Measurements from ENCODE around the gene EDIL3.

The EDIL3 gene

DNA sequence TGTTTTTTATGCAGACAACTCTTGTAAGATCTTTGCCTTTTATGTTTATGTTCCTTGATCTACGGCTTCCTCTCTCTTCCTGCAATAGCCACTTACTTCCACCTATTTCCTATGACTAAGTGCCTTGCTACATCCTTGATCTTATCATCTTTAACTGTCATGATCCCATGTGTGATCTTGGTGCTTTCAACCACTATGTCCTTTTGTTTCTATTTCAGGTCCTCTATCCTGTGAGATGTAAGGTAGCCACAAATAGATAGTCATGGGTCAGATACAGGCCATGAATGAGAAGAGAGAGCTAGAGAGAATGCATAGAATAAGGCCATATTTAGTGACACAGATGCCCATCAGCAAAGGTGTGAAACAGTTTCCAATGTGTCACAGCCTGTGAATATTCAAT, 420.4 kb downstream of the EDIL3 start:
- DNase-seq (ENCODE audit: low read depth) = no peak

DNA sequence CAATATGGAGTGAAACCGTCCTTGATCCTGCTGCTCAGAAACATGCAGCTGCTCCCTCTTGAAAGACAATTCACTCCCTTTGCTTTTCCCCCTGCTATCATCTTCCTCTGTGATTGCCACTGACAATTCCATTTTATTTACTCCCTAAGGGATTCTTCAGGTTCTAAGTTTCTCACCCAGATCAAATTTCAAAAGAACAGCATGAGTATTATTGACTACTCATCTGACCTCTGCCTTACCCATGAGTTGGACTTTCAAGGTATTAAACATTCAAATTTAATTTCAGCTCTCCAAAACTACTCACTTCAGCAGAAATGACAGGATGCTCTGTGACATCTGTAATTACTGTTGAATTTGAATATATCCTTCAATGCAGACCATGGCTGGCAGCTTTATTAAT, 427.5 kb downstream of the EDIL3 start:
- DNase-seq (ENCODE audit: low read depth) = no peak

DNA sequence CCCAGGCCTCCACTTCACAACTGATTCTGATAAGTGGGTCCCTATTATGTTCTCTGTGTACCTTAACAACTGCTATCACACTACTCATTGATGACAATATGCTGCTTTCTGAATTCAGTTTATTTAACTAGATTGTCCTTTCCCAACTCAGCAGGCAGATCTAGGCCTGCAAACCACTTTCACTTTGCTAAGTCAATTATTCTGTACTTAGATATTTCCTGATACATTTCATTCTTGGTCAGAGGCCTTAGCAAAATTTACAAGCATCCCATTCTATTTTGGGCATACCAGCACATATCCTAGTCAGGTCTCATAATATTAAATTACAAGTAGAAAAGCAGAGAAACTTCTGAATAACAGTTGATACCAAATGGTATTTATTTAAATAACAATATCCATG, 428.3 kb downstream of the EDIL3 start:
- no peak for DNase-seq (ENCODE audit: low read depth)

DNA sequence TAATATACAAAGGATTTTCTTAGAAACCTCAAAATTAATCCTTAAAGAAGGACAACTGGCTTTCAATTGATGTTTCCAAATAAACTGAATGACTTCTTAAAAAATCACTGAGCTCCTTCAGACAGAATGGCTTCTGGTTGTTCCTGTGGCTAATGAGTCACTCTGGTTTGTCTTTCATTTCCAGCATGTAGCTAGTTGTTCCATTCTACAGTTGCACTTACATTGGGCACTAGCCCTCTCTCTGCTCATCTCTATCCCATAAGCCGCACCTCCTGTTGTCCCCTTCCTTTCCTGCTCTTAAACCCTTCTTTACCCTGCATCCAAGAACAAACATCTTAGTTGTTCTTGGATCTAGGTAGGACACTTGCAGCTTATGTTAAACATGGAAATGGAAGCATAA, 428.8 kb downstream of the EDIL3 start:
- no peak for DNase-seq (ENCODE audit: low read depth)

DNA sequence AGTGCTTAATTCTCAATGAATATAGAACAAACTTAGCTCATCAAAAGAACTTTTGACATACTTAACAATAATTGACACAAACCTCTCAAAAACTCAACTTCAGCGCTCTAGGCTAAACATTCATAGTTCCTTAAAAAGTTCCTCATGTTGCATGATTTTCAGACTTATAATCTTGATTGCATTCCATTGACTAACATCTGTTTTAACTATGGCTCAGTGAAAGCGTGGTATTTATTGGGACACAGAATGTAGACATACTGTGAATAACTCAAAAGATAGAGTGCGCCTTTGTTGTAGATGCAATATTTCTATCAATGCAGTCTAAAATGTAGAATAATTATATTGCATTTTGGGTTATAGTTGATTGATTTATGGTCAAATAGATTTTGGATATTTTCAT, 436.9 kb downstream of the EDIL3 start:
- DNase-seq (ENCODE audit: low read depth) = no peak

GRCh38 chr5:83946516-83946915, 438.2 kb downstream of the EDIL3 start:
- DNase-seq (ENCODE audit: low read depth) = no peak

- DNase-seq (ENCODE audit: low read depth) = no peak
These were observed 442.5 kb downstream of the EDIL3 start for GRCh38 chr5:83942155-83942554.

- no peak for DNase-seq (ENCODE audit: low read depth)
These were observed 446.8 kb downstream of the EDIL3 start for GRCh38 chr5:83937837-83938236.

DNA sequence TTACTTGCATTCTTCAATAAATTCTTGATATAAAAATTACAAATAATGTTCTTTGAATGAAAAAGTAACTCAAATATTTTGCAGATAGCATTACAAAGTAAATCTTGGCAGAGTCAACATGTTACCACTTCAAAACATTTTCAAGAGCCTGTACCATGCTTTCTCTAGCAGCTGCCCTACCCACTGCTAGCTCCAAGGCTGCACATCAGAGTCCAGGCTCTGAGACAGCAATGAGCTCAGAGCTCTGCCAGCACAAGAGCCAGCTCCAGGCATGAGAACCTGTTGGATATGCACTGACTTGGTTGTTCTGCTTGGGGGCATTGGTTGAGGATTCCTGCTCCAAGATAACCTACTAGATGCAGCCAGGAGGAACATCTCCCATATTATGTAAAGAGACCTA, 452.7 kb downstream of the EDIL3 start:
- DNase-seq (ENCODE audit: low read depth) = no peak

- DNase-seq (ENCODE audit: low read depth) = peak; percentile 6
These were observed 457.4 kb downstream of the EDIL3 start for GRCh38 chr5:83927140-83927733.

- no peak for DNase-seq (ENCODE audit: low read depth)
These were observed 458.7 kb downstream of the EDIL3 start for GRCh38 chr5:83925955-83926337.

DNA sequence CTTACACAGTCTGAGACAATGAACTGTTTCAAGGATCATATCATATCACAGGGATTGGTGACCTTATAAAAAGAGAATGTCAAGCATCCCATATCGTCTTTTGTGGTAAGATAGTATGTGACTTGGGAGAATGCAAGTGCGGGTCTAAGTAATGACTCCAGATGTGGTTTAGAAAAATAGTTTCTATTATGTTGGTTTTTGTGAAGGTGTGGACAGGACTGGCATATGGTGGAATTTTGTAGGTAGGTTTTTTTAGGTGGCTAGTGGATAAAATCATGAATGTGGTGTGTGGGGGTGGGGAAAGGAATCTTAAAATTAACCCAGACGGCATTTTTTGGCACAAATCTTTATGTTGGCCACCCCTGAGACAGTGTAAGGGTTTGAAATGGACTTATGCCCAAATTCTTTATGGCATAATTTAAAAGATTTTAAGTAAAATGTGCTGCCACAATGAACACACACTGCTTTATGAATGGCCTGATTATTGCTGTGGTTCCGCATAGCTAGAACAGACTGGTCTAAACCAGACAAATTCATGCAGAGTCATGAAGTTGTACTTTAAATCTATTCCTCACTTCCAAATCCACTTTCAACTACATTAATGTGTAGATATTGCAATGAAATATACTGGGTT, 459.2 kb downstream of the EDIL3 start:
- no peak for DNase-seq (ENCODE audit: low read depth)

DNA sequence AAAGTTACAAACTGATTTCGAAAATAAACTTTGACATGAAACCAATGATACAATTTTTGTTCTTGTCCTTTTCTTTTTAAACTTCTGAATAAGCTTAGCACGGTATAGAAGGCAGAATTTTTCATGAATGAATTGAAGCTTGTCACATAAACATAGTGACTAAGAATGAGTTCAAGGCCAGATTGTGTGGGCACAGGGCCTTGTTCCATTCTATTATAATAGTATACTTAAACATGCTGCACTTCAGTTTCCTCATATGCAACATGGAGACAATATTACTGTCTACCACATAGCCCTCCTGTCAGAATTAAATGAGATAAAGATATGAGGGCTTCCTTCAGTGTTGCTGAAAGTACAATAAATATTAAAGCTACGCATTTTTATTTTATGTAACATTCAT, 459.8 kb downstream of the EDIL3 start:
- DNase-seq (ENCODE audit: low read depth) = no peak

DNA sequence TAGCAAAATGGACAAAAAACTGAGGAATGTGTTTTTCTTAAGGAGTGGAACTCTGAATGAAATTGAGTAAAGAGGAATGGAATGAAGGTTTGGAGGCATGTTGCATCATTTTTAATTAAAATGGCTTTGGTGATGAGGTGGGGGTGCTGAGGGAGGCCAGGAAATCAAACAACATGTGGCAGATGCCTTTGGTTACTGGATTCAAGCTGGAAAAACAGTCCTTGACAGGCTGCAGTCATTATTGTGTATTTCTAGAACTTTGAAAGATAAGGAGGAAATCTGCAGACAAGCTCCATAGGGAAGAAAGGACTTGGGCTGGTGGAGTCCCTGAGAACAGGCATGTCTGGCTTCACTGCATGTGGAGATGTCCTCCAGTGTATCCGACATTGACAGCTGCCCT, 460.5 kb downstream of the EDIL3 start:
- DNase-seq (ENCODE audit: low read depth) = no peak

DNA sequence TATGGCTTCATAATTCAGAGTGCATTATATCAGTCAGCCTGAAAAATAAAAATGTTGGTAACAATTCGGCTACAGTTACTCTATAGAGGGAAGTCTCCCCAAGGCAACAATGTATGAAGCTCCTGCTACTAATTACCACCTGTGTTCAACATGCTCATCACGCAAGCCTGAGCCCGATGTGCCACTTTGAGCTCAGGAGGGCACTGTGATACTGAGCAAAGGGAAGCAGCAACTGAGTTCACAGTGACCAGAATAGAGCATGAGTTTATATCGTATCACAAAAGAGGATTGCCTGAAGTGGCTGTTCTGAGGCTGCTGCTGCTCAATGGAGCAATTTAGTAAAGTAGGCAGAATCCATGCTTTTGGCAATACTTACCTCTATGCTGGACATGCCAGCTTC, 462.0 kb downstream of the EDIL3 start:
- DNase-seq (ENCODE audit: low read depth) = no peak

- no peak for DNase-seq (ENCODE audit: low read depth)
These were observed 462.9 kb downstream of the EDIL3 start for GRCh38 chr5:83921666-83922193.

- DNase-seq (ENCODE audit: low read depth) = no peak
These were observed 465.3 kb downstream of the EDIL3 start for GRCh38 chr5:83919071-83920041.

- DNase-seq (ENCODE audit: low read depth) = no peak
These were observed 467.3 kb downstream of the EDIL3 start for GRCh38 chr5:83917261-83917908.

DNA sequence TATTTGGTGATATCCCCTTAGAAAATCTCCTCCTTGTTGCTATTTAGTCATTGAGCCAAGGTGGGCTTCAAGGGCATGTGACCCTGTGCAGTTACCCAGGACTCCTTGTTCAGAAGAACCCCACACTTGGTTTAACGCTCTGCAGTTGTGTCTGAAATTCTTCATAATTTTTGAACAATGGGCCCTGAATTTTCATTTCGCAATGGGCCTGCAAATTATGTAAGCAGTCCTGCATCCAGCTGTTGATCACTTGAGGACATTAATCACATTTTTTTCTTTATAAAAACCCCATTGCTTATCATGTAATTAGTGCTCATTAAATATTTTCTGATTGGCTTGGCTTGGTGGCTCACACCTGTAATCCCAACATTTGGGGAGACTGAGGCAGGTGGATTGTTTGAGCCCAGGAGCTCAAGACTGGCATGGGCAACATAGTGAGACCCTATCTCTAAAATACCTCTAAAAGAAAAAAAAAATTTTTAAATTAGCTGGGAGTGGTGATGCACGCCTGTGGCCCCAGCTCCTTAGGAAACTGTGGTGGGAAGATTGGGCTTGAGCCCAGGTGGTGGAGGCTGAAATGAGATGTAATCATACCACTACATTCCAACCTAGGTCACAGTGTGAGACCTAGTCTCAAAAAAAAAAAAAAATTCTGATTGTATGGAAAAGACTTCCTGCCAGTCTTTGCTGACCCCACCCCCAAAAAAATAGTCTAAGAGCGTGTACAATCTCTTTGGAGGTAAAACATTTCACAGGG, 469.8 kb downstream of the EDIL3 start:
- DNase-seq (ENCODE audit: low read depth) = no peak

GRCh38 chr5:83914199-83914598, 470.5 kb downstream of the EDIL3 start:
- no peak for DNase-seq (ENCODE audit: low read depth)

DNA sequence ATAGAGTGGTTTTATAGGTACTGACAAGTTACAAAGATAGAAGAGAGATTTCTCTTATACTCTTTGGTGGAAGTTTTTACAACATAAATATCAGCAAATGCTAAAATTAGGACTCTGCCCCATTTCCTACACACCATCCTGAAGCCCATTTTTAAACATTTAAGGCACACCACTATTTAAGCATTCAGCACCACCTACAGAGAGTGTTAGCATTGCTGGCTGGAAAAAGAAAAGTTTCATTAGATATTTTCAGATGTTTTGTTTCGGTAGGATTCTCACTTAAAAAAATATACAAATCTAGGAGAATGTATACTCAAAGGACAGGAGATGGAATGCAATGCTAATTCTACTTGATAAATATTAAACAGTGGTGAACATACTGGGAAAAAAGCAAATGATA, 471.1 kb downstream of the EDIL3 start:
- DNase-seq (ENCODE audit: low read depth) = no peak

All from activated T-cell treated with anti-CD3 and anti-CD28 coated beads for 1 hour (primary cell).